Pancreas (tissue), 10 donors: ENCODE data around the gene PARP3. TPM values are rescaled to one million over a fixed set of nuclear protein-coding genes. Genes with fewer than 3 reads are reported as not detected.

ENCODE experiments used
- ATAC-seq, 4 donors: fragments of 200-7000 bp; cut with Tn5 transposase; one replicate each; pipeline versions ENCODE4 v1.8.0 to v1.9.1; 2020; ENCODE audit warnings: mild to moderate bottlenecking in 4 of 4, moderate library complexity in 4 of 4
- DNase-seq, 6 donors: peaks; one replicate each; pipeline ENCODE4 v3.0.0-alpha.2; 2020
- FAIRE-seq: peaks from 2 replicates; lab custom pipeline; 2012; peaks lifted over from hg19 to GRCh38; lab: Jason Lieb, UNC
- H3K27ac ChIP-seq, 4 donors: fragments of 200-600 bp; sonication (generic); 1 replicate in 3 of 4; 2 replicates in 1 of 4; pipeline versions ENCODE4 v1.5.0 to v1.8.0; 2020
- H3K27me3 ChIP-seq, 4 donors: fragments of 200-600 bp; one replicate each; pipeline ENCODE4 v1.8.0; 2021
- H3K36me3 ChIP-seq, 3 donors: fragments of 200-600 bp; sonication (generic) in 1 of 3; one replicate each; pipeline versions ENCODE4 v1.5.0 to v1.8.0; 2020 to 2021
- H3K4me1 ChIP-seq, 3 donors: fragments of 200-600 bp; one replicate each; pipeline ENCODE4 v1.8.0; 2021
- H3K4me3 ChIP-seq, 4 donors: fragments of 200-600 bp; sonication (generic) in 2 of 4; one replicate each; pipeline versions ENCODE4 v1.5.0 to v1.8.0; 2020 to 2021
- H3K9me3 ChIP-seq, 4 donors: fragments of 200-600 bp; one replicate each; pipeline ENCODE4 v1.8.0; 2021
- CTCF ChIP-seq, 4 donors: fragments of 200-600 bp; sonication (generic) in 3 of 4; IDR thresholded peaks; one replicate each; pipeline versions ENCODE4 v1.5.0 to v1.8.0; 2021; ENCODE audit warnings: antibody characterized with exemption in 4 of 4
- WGBS, 2 donors: extraction: QIAGEN DNeasy Blood & Tissue Kit; methylation state at CpG; one replicate each; pipeline ENCODE4 v1.1.7; 2013; 5-methylcytosine and 5-hydroxymethylcytosine counted together
- intact Hi-C, 3 donors: fragments of 100-400 bp; cut with DNase I; formaldehyde crosslinking; loops; one replicate each; pipeline versions ENCODE4 v1.11.1 to v1.14.2; 2022
- polyA plus RNA-seq, 2 donors: library from polyadenylated mRNA; stranded (reverse); fragments of 200-250 nt; gene quantifications; one replicate each; pipeline ENCODE4 v1.2.3, GENCODE V29; 2013
- total RNA-seq, 6 donors: library from RNA; stranded (reverse); fragmentation: NEBNext Ultra II Directional in 4 of 6; extraction: Animal tissue kit (Norgen Biotek cat#: 25700) in 4 of 6; gene quantifications; one replicate each; pipeline versions ENCODE4 v1.2.1 to v1.2.4, GENCODE V29; 2021 to 2023
- donor health status: healthy with polysubstance abuse.
- donor health status: DM: no; HTN: no; CAD: no; lungs with moderate emphysema.
- donor health status: DM: no; HTN: no; CAD: no.
- donor health status: control.
- donor health status: control.
- donor health status: Bipolar disorder and iron deficiency.
- donor health status: DM: yes; HTN: yes; CAD: no.
- donor health status: DM: no; HTN: no; CAD: no.
- donor health status: DM: no; HTN: no; CAD: no.
- donor health status: DM: yes; HTN: yes; CAD: no.

Gene PARP3
- total and polyA plus RNA-seq, 8 donors = 2.1 to 8.3 (median 5.2) TPM

- WGBS, 2 donors = 54 to 60% methylated on average over 17 of the region's 17 CpGs
- Histone ChIP-seq H3K9me3 (no peaks in the 10 kb centered on the region), H3K36me3 (no peaks in the 10 kb centered on the region), H3K27me3 (no peaks in the 10 kb centered on the region), H3K4me1 (peaks cover 0 to 18% (median 5%) of the 10 kb centered on the region in 3 donors), H3K4me3 (peak overlapping the region in 3 of 4 donors; percentile 22 to 94 (median 70)), H3K27ac (peak overlapping the region; percentile 40 to 83 (median 71))
- intact Hi-C loops = loop anchor here in 1 of 3 donors (10.0 kb wide), 1 partner anchor 182 kb away; no protein-coding TSS in a partner anchor
- DNase-seq (peak in 3 of 6 donors; percentile 39 to 73 (median 61)), FAIRE-seq (no peak), ATAC-seq (peak; percentile 4 to 46 (median 6))
- TF ChIP-seq CTCF (IDR thresholded peaks at IDR 0.05) = no peak
Observed at GRCh38 chr3:51942603-51943450, 664 bp downstream of the PARP3 start.

DNA sequence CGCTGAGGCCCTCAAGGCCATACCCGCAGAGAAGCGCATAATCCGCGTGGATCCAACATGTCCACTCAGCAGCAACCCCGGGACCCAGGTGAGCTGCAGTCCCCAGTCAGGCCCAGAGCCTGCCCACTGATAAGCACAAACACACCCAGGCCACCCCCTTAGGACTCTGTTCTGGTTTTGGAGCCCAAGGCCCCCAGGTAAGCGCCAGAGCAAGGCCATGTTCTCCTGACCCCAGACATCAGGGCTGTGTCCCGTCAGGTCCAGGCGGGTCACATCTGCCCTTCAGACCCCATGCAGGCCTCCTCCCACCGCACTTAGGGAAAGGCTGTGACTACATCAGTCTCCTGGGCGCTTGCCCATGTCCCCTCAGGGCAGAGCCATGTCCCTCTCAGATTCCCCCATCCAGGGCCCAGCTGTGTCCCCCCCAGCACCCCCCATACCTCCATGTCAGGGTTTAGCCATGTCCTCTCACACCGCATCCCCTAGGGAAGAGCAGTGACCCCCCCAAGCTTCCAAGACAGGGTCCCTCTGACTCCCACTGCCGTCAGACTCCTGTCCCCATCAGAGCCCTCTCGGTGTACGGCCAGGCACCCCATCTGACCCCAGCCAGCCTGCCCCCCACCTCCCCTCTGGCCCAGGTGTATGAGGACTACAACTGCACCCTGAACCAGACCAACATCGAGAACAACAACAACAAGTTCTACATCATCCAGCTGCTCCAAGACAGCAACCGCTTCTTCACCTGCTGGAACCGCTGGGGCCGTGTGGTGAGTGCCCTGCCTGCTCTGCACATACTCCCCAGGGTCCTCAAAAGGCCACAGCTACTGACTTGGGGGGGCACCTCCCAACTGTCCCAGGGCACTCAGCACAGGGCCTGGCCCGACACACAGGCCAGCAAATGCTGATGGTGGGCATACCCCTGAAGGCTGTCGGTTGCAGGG, 1.6 kb downstream of the PARP3 start:
- H3K4me1 ChIP-seq = peaks cover 0 to 18% (median 5%) of the 10 kb centered on the region in 3 donors
- 93 to 97% methylated on average over 21 of the region's 21 CpGs for WGBS, 2 donors
- peak in 2 of 6 donors; percentile 28 to 71 for DNase-seq

DNA sequence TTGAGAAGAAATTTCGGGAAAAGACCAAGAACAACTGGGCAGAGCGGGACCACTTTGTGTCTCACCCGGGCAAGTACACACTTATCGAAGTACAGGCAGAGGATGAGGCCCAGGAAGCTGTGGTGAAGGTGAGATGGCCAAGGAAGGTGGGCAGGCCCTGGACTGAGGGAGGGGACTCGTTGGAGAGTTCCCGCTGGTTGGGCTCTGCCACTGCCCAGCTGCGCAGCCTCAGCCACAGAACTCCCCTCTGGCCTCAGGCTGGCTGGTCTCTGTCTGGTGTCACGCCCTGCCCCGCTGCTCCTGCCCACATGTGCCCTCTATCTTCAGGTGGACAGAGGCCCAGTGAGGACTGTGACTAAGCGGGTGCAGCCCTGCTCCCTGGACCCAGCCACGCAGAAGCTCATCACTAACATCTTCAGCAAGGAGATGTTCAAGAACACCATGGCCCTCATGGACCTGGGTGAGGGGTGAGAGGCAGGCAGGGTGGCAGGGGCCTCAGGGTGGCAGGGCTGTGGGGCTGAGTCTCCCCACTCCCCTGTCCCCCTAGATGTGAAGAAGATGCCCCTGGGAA, 2.4 kb downstream of the PARP3 start:
- H3K27me3 ChIP-seq = no peaks in the 10 kb centered on the region
- TF ChIP-seq CTCF (IDR thresholded peaks at IDR 0.05) = no peak
- WGBS, 2 donors = 79 to 83% methylated on average over 11 of the region's 11 CpGs
- no peaks in the 10 kb centered on the region for H3K36me3 ChIP-seq
- ATAC-seq = no peak
- no peak for FAIRE-seq
- no peak overlapping the region for H3K4me3 ChIP-seq
- no peaks in the 10 kb centered on the region for H3K9me3 ChIP-seq
- peaks cover 0 to 18% (median 5%) of the 10 kb centered on the region in 3 donors for H3K4me1 ChIP-seq
- DNase-seq = no peak
- H3K27ac ChIP-seq = no peak overlapping the region
- intact Hi-C loops = loop anchor here in 1 of 3 donors (10.0 kb wide), 1 partner anchor 180 kb away; no protein-coding TSS in a partner anchor

More for the DNA sequence above, 1.6 kb downstream of the PARP3 start:
- no peak overlapping the region for H3K4me3 ChIP-seq
- no peaks in the 10 kb centered on the region for H3K9me3 ChIP-seq
- FAIRE-seq = no peak
- intact Hi-C loops = loop anchor here in 1 of 3 donors (10.0 kb wide), 1 partner anchor 181 kb away; no protein-coding TSS in a partner anchor
- H3K27me3 ChIP-seq = no peaks in the 10 kb centered on the region
- TF ChIP-seq CTCF (IDR thresholded peaks at IDR 0.05) = no peak
- no peak overlapping the region for H3K27ac ChIP-seq
- no peak for ATAC-seq
- H3K36me3 ChIP-seq = no peaks in the 10 kb centered on the region

DNA sequence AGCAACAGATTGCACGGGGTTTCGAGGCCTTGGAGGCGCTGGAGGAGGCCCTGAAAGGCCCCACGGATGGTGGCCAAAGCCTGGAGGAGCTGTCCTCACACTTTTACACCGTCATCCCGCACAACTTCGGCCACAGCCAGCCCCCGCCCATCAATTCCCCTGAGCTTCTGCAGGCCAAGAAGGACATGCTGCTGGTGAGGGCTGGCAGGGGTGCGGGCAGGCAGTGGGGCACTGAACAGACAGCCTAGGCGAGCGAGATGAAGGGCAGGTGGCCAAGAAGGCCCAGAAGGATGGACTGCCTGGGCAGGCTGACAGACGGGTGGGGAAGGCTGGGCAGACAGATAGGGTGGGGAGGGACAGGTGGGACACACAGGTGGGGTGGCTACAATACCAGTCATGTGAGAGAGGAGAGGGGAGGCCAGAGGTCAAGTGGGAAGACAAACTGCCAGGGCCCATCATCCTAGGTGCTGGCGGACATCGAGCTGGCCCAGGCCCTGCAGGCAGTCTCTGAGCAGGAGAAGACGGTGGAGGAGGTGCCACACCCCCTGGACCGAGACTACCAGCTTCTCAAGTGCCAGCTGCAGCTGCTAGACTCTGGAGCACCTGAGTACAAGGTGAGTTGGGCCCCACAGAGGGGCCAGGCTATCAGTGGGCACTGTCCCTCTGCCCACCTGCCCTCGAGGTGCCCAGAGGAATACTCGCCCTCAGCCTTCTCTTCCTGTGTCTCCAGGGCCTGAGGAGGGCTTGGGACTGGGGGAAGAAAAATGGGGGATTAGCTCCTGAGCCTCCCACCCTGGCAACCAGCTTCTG, 3.1 kb downstream of the PARP3 start:
- ATAC-seq (no peak), DNase-seq (peak in 1 of 6 donors; percentile 27), FAIRE-seq (no peak)
- H3K9me3 ChIP-seq = no peaks in the 10 kb centered on the region
- H3K4me3 ChIP-seq = no peak overlapping the region
- peaks cover 0 to 13% (median 5%) of the 10 kb centered on the region in 3 donors for H3K4me1 ChIP-seq
- no peak overlapping the region for H3K27ac ChIP-seq
- no peak for TF ChIP-seq CTCF (IDR thresholded peaks at IDR 0.05)
- no peaks in the 10 kb centered on the region for H3K36me3 ChIP-seq
- no peaks in the 10 kb centered on the region for H3K27me3 ChIP-seq
- WGBS, 2 donors = 74 to 78% methylated on average over 18 of the region's 18 CpGs
- intact Hi-C loops = loop anchor here in 1 of 3 donors (10.0 kb wide), 1 partner anchor 180 kb away; no protein-coding TSS in a partner anchor
